HG03025 (cell line): ENCODE results near the gene IL26.

ENCODE experiments used
- ATAC-seq: cut with Tn5 transposase; IDR thresholded peaks from one replicate; pipeline ENCODE4 v1.9.1; 2021; ENCODE audit warnings: mild to moderate bottlenecking, moderate library complexity; ENCODE audit not compliant: unreplicated experiment, low FRiP score

The IL26 gene

DNA sequence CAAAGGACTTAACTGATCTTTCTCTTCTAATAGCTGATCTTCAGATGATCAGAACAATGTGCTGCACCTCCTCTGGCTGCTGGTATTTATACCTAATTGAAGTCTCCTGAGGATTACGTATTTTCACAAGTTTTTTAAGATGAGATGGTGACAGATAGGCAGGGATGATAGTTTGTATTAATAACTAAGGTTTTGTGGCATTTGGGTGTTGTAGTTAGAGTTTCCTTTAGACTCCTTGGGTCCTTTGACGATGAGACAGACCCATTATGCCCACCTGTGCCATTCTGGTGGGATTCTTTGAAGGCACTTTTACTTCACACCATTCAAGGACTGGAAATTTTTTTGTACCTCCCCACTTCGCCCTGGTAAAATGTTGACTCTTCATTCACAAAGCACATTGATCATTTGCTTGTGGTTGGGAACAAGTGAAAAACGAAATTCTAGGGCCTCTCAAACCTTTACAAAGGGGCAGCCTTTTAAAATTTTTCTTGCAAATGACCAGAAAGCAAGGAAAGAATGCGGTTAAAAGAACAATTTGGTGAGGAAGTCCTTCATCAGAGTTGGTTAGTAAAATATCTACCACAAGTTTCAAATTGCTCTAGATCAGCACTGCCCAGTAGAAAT is 65.8 kb downstream of the IL26 start, which contains the start of gene IFNG:
IFNG (minus strand) TSS at position 60 of the 624 bp plus-strand sequence. CDS start 125 bp downstream, outside the sequence.
- ATAC-seq, result no peak

DNA sequence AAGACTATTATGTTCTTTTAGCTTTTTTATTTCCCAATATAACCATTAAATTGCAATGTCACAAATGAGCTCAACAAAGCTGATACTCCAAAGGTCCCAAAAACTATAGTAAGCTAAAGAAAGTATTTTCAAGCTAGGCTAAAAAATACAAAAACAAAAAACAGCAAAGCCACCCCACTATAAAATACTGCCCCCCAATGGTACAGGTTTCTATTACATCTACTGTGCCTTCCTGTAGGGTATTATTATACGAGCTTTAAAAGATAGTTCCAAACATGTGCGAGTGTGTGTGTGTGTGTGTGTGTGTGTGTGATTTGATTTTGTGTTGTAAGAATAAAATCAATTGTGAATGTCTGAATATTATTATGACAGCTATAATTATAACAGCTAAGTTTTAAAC is 67.2 kb downstream of the IL26 start:
- ATAC-seq, result no peak

DNA sequence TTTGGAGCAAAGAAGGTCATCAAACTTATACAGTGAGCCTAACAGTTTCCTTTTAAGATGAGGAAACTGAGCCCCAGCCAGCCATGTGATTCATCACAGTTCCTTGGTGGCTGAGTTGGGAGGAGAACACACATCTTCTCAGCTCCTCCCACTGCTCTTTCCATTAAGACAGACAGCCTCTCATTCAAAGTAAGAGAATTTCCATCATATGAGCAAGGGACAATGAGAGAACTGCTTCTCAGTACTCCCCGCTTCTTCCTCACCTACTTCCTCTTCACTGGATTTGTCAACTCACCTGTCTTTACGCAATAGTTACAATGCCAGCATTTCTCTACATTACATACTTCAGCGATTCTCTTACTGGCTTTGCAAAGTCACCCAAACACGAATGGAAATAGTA is 68.2 kb downstream of the IL26 start:
- no peak for ATAC-seq

- ATAC-seq, result no peak
These were observed 69.0 kb downstream of the IL26 start for GRCh38 chr12:68156636-68157035.

- no peak for ATAC-seq
These were observed 70.8 kb downstream of the IL26 start for GRCh38 chr12:68154779-68155178.
